ENCODE data around the gene NSF. TPM values are rescaled to one million over a fixed set of nuclear protein-coding genes. Genes with fewer than 3 reads are reported as not detected.
"Not testable (repeated sequence)": the region's sequence is repeated elsewhere in the genome, so short reads cannot be mapped to it uniquely, and the experiment has no call there.

The NSF gene
- total RNA-seq, 2 donors from 2014 or later, result 27.2 to 27.9 TPM

DNA sequence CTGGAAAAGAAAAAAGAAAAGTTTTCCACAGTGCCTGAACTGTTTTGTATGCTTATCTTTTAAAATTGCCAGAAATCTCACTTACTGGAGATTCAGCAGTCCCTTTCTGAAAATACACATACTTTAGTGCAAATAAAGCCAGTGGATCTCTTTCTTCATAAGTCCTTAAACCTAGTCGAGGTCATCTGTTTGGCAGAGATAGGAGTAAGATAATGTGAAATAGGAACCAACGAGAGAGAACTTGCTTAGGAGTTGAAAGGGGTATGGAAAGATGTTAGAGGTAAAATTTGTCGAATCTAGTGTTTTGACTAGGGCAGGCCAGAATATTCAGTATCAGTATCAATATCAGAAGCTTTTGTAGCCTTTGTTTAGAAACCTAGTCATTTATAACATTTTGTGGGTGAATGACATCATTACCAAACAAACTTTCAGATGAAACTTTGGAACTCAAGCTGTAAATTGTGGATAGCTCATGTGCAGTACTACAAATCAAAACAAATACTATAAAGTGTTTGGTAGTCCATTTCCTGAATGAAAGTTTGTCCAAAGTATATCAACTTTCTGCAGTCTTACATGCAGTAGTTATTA lies 8.0 kb downstream of the NSF start:
- not testable (repeated sequence) for DNase-seq (ENCODE audit: low spot score); H3K27me3 ChIP-seq (replicated peaks; ENCODE audit: insufficient read depth); H3K4me1 ChIP-seq (ENCODE audit: control insufficient read depth in 1 of 2, low read depth in 2 of 2); H3K9me3 ChIP-seq; H3K36me3 ChIP-seq; H3K4me3 ChIP-seq; H3K27ac ChIP-seq; ATAC-seq (ENCODE audit: insufficient number of reproducible peaks, low FRiP score, low read depth)

DNA sequence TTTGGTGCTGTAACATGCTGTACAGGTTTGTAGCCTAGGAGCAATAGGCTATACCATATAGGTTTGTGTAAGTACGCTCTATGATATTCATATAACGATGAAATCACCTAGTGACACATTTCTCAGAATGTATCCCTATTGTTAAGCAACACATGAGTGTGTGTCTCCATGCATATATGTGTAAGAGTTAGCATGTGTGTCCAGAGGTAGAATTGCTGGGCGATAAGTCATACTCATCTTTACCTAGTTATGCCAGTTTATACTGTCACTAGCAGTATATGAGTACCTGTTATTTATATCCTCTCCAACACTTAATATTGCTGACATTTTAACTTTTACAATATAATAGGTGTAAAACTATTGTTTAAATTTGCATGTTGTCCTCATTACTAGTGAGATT lies 10.3 kb downstream of the NSF start:
- not testable (repeated sequence) for H3K9me3 ChIP-seq; ATAC-seq (ENCODE audit: insufficient number of reproducible peaks, low FRiP score, low read depth); H3K4me3 ChIP-seq; DNase-seq (ENCODE audit: low spot score); H3K36me3 ChIP-seq; H3K27me3 ChIP-seq (replicated peaks; ENCODE audit: insufficient read depth); H3K27ac ChIP-seq; H3K4me1 ChIP-seq (ENCODE audit: control insufficient read depth in 1 of 2, low read depth in 2 of 2)

DNA sequence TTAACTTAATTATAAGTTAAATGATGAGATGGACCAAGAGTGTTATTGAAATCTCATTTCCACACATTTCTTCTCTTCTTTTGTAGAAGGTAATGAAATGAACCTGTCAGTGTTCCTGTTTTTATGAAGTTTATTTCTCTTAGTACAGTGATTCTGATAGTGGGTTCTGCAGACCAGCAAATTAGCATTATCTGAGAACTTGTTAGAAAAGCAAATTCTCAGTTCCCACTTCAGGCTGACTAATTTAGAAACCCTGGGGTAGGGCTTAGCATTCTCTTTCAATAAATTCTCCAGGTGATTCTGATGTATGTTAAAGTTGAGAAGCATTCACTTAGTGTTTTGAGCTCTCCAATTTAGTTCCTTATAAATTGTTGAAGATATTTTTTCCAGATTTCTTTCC lies 12.7 kb downstream of the NSF start:
- H3K27ac ChIP-seq; H3K9me3 ChIP-seq; DNase-seq (ENCODE audit: low spot score); H3K27me3 ChIP-seq (replicated peaks; ENCODE audit: insufficient read depth); H3K4me1 ChIP-seq (ENCODE audit: control insufficient read depth in 1 of 2, low read depth in 2 of 2); H3K36me3 ChIP-seq; ATAC-seq (ENCODE audit: insufficient number of reproducible peaks, low FRiP score, low read depth); H3K4me3 ChIP-seq: not testable (repeated sequence)

DNA sequence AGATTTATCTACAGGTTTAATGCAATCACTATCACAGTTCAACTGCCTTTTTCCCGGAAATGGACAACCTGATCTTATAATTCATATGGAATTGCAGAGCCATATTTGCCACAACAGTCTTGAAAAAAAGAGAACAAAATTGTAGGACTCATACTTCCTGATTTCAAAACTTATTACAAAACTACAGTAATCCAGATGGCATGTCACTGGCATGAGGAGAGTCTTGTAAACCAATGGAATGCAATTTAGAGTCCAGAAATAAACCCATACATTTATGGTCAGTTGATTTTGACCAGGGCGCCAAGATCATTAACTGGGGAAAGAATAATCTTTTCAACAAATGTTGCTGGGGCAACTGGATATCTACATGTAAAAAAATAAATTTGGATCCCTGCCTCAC lies 20.8 kb downstream of the NSF start:
- H3K27me3 ChIP-seq (replicated peaks; ENCODE audit: insufficient read depth); H3K27ac ChIP-seq; ATAC-seq (ENCODE audit: insufficient number of reproducible peaks, low FRiP score, low read depth); H3K36me3 ChIP-seq; DNase-seq (ENCODE audit: low spot score); H3K9me3 ChIP-seq; H3K4me3 ChIP-seq; H3K4me1 ChIP-seq (ENCODE audit: control insufficient read depth in 1 of 2, low read depth in 2 of 2): not testable (repeated sequence)

DNA sequence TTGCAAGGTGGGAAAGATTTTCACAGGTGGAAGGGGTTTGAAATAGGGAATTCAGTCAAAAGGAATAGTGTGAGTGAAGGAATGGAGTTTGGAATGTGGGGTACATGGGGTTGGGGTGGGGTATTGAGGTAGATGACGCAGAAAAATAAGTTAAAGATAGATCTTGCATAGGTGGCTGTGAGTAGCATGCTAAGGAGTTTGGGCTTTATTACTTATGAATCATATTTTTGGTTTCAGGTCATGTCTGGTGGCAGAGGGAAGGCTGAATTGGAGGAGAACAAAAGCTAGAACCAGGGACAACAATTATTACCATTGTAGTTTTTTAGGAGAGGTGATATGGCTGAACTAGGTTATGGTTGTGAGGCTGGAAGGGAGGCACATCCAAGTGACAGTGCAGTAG lies 23.4 kb downstream of the NSF start:
- not testable (repeated sequence) for H3K27me3 ChIP-seq (replicated peaks; ENCODE audit: insufficient read depth); H3K9me3 ChIP-seq; H3K4me1 ChIP-seq (ENCODE audit: control insufficient read depth in 1 of 2, low read depth in 2 of 2); DNase-seq (ENCODE audit: low spot score); H3K4me3 ChIP-seq; H3K27ac ChIP-seq; H3K36me3 ChIP-seq; ATAC-seq (ENCODE audit: insufficient number of reproducible peaks, low FRiP score, low read depth)

DNA sequence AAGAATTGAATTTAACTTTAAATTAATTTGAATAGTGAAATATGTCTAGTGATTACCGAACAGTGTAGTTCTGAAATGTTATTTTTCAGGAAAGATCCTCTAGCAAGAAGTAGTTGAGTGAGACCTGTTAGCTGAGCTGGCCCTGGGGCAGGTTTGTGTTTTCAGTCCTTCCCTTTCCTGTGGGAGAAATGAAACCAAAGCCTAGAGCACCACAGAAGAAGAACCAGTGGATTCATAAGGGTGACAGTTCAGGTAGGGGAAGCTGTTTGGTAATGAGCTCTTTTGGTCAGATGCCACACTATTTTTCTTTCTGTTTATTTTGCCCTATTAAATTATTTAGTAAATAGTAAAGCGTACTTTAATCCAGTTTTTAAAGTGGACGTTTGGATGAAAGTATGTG lies 26.7 kb downstream of the NSF start:
- not testable (repeated sequence) for H3K27me3 ChIP-seq (replicated peaks; ENCODE audit: insufficient read depth); DNase-seq (ENCODE audit: low spot score); H3K4me1 ChIP-seq (ENCODE audit: control insufficient read depth in 1 of 2, low read depth in 2 of 2); H3K9me3 ChIP-seq; H3K4me3 ChIP-seq; H3K27ac ChIP-seq; H3K36me3 ChIP-seq; ATAC-seq (ENCODE audit: insufficient number of reproducible peaks, low FRiP score, low read depth)

DNA sequence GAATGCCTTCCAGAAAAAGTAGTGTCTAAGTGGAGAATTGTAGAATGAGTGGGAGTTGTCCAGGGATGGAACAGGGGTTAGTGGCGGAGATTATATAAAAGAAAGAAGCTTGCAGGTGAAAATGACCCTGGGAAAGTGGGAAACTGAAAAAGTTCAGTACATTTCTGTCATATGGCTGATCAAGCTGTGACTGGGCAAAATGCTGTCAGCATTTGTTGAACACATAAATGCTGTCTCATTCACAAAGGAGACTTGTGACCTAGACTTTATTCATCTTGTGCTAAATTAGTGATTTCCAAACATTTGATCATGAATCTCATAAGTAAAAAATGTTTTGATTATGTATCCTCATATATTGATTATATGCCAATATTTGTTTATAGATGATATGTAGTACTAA lies 28.5 kb downstream of the NSF start:
- not testable (repeated sequence) for H3K4me1 ChIP-seq (ENCODE audit: control insufficient read depth in 1 of 2, low read depth in 2 of 2); H3K27ac ChIP-seq; ATAC-seq (ENCODE audit: insufficient number of reproducible peaks, low FRiP score, low read depth); H3K4me3 ChIP-seq; DNase-seq (ENCODE audit: low spot score); H3K9me3 ChIP-seq; H3K36me3 ChIP-seq; H3K27me3 ChIP-seq (replicated peaks; ENCODE audit: insufficient read depth)

DNA sequence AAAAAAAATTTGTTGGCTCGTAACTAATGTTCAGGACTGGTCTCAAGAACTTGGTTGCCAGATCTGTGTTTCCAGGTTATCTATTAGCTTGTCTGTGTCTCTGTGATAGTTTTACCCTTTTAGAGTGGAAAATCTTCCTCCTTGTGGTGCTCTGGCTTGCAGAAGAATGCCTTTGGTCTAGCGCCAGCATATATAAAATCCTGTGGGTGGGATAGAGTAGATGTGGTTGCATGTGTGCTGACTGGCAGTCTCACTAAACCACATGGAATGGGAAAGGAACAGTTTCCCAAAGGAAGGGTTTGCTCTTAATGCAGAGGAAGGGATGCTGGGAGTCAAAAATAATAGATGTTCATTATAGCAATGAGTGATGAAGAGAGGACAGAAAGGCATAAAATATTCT lies 33.3 kb downstream of the NSF start:
- DNase-seq (ENCODE audit: low spot score); H3K27me3 ChIP-seq (replicated peaks; ENCODE audit: insufficient read depth); H3K9me3 ChIP-seq; ATAC-seq (ENCODE audit: insufficient number of reproducible peaks, low FRiP score, low read depth); H3K27ac ChIP-seq; H3K4me1 ChIP-seq (ENCODE audit: control insufficient read depth in 1 of 2, low read depth in 2 of 2); H3K4me3 ChIP-seq; H3K36me3 ChIP-seq: not testable (repeated sequence)

DNA sequence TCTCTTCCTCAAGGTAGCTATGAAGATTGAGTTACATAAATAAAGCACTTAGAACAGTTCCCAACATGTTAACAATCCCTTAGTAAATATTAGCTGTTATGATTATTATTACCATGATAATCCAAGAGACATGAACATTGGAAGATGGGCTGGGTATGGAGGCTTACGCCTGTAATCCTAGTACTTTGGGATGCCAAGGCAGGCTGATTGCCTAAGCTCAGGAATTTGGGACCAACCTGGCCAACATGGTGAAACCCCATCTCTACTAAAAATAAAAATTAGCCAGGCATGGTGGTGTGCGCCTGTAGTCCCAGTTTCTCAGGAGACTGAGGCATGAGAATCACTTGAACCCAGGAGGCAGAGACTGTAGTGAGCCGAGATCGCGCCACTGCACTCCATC lies 34.3 kb downstream of the NSF start:
- H3K27ac ChIP-seq; H3K36me3 ChIP-seq; ATAC-seq (ENCODE audit: insufficient number of reproducible peaks, low FRiP score, low read depth); H3K9me3 ChIP-seq; H3K4me3 ChIP-seq; H3K27me3 ChIP-seq (replicated peaks; ENCODE audit: insufficient read depth); H3K4me1 ChIP-seq (ENCODE audit: control insufficient read depth in 1 of 2, low read depth in 2 of 2); DNase-seq (ENCODE audit: low spot score): not testable (repeated sequence)

DNA sequence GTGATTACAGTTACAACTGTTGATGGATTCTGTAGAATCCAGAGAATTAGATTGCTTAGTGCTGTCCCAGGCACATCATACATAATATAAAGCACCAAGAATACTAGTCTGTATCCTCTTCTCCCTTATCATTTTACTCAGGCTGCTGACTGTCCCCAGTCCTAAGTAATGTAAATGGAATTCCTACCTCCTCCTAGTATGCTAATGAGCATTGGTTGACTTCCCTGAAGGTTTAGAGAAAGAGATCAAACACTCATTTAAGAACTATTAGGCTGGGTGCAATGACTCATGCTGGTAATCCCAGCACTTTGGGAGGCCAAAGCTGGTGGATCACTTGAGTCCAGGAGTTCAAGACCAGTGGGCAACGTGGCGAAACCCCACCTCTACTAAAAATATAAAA lies 37.0 kb downstream of the NSF start:
- not testable (repeated sequence) for H3K27ac ChIP-seq; ATAC-seq (ENCODE audit: insufficient number of reproducible peaks, low FRiP score, low read depth); H3K36me3 ChIP-seq; H3K4me3 ChIP-seq; H3K27me3 ChIP-seq (replicated peaks; ENCODE audit: insufficient read depth); H3K9me3 ChIP-seq; H3K4me1 ChIP-seq (ENCODE audit: control insufficient read depth in 1 of 2, low read depth in 2 of 2); DNase-seq (ENCODE audit: low spot score)

DNA sequence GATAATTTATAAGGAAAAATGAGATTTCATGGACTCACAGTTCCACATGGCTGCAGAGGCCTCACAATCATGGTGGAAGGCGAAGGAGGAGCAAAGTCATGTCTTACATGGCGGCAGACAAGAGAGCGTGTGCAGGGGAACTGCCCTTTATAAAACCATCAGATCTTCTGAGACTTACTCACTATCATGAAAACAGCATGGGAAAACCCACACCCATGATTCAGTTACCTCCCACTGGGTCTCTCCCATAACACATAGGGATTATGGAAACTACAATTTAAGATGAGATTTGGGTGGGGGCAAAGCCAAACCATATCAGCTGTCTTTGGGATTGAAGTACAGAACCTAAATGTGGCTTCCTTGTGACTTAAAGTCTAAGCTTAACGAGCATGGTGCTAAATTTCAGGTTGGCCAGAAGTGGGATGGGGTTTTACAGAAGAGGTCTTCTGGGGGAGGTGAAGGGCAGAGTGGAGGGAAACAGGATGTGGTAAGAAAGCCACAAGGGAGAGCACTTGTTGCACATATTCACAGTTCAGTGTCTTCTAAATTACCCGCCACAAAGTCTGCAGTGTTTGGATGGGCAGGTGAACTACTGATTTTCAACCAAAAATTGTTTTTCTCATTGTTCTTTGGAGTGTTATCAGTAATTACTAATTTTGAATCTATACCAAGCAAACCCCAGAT lies 38.4 kb downstream of the NSF start:
- H3K9me3 ChIP-seq; DNase-seq (ENCODE audit: low spot score); H3K4me3 ChIP-seq; H3K4me1 ChIP-seq (ENCODE audit: control insufficient read depth in 1 of 2, low read depth in 2 of 2); H3K36me3 ChIP-seq; H3K27me3 ChIP-seq (replicated peaks; ENCODE audit: insufficient read depth); ATAC-seq (ENCODE audit: insufficient number of reproducible peaks, low FRiP score, low read depth); H3K27ac ChIP-seq: not testable (repeated sequence)

DNA sequence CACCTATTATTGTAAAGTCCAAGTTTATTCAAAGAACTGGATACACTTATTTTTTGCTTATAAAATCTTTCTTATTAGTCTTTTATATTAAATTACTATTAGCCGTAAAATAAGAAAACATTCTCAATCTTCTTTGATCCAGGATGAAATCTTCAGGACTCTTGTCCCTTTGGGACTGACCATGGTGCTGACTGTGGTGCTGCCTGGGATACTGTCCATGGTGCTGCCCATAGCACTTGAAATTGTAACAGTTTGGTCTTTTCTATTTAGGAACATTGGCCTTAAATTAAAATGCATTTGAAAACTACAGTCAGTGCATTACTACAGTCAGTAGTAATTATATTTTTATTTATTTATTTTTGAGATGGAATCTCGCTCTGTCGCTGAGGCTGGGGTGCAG lies 41.7 kb downstream of the NSF start:
- H3K9me3 ChIP-seq; H3K27me3 ChIP-seq (replicated peaks; ENCODE audit: insufficient read depth); ATAC-seq (ENCODE audit: insufficient number of reproducible peaks, low FRiP score, low read depth); DNase-seq (ENCODE audit: low spot score); H3K36me3 ChIP-seq; H3K4me3 ChIP-seq; H3K4me1 ChIP-seq (ENCODE audit: control insufficient read depth in 1 of 2, low read depth in 2 of 2); H3K27ac ChIP-seq: not testable (repeated sequence)

DNA sequence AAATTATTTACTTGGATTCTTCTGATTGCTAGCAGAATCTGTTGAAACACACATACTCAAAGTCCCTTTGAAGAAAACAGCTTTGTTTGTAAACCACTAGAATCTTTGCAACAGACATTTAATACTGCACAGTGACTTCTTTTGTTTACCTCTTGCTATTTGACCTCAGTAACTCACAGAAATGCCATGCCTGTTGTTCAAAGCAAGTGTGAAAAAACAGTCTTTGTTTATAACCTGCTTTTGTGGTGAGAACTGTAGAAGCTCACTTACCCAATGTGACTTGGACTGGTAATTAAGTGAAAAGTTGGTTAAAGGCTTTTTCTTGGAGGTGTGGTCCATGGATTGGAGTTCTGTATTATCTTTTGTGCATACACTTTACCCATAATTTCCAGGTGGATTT lies 44.4 kb downstream of the NSF start:
- H3K27ac ChIP-seq; H3K4me1 ChIP-seq (ENCODE audit: control insufficient read depth in 1 of 2, low read depth in 2 of 2); DNase-seq (ENCODE audit: low spot score); ATAC-seq (ENCODE audit: insufficient number of reproducible peaks, low FRiP score, low read depth); H3K9me3 ChIP-seq; H3K27me3 ChIP-seq (replicated peaks; ENCODE audit: insufficient read depth); H3K36me3 ChIP-seq; H3K4me3 ChIP-seq: not testable (repeated sequence)

All from thoracic aorta (tissue), 2 donors.